Endothelial cell (in vitro differentiated cells): ENCODE data around the gene CNTNAP5. TPM values are rescaled to one million over a fixed set of nuclear protein-coding genes. Genes with fewer than 3 reads are reported as not detected.

ENCODE experiments used
- DNase-seq: peaks from one replicate; pipeline ENCODE4 v3.0.0; 2021; ENCODE audit warnings: low spot score
- H3K27ac Mint-ChIP-seq: one replicate; pipeline ENCODE4 v1.8.0; 2021; ENCODE audit warnings: mixed read lengths, inconsistent platforms; ENCODE audit not compliant: unreplicated experiment
- H3K27me3 Mint-ChIP-seq: one replicate; pipeline ENCODE4 v1.8.0; 2021; ENCODE audit warnings: mild to moderate bottlenecking, moderate library complexity, mixed read lengths, inconsistent platforms; ENCODE audit not compliant: unreplicated experiment
- H3K36me3 Mint-ChIP-seq: one replicate; pipeline ENCODE4 v1.8.0; 2021; ENCODE audit warnings: mild to moderate bottlenecking, low read depth, mixed read lengths, inconsistent platforms; ENCODE audit not compliant: unreplicated experiment
- H3K4me1 Mint-ChIP-seq: one replicate; pipeline ENCODE4 v1.8.0; 2021; ENCODE audit warnings: mild to moderate bottlenecking, mixed read lengths, inconsistent platforms; ENCODE audit not compliant: unreplicated experiment
- H3K4me3 Mint-ChIP-seq: one replicate; pipeline ENCODE4 v1.8.0; 2021; ENCODE audit warnings: mild to moderate bottlenecking, mixed read lengths, inconsistent platforms; ENCODE audit not compliant: unreplicated experiment
- H3K9me3 Mint-ChIP-seq: one replicate; pipeline ENCODE4 v1.8.0; 2021; ENCODE audit warnings: mixed read lengths, inconsistent platforms; ENCODE audit not compliant: unreplicated experiment
- CTCF ChIP-seq: fragments of 200-600 bp; sonication (generic); IDR thresholded peaks from one replicate; pipeline ENCODE4 v1.5.0; 2021; ENCODE audit warnings: antibody characterized with exemption; ENCODE audit not compliant: unreplicated experiment
- total RNA-seq: library from RNA; stranded (reverse); fragmentation: NEBNext Ultra II Directional; extraction: Animal tissue kit (Norgen Biotek cat#: 25700); gene quantifications from one replicate; pipeline ENCODE4 v1.2.1, GENCODE V29; 2021; ENCODE audit not compliant: unreplicated experiment

CNTNAP5 gene
- total RNA-seq, 1 donor from 2014 or later, result 5.0 TPM

GRCh38 chr2:124149571-124149970 lies 124.5 kb downstream of the CNTNAP5 start:
- H3K27ac Mint-ChIP-seq, result no peak overlapping the region
- H3K4me1 Mint-ChIP-seq, result no peaks in the 10 kb centered on the region
- no peaks in the 10 kb centered on the region for H3K36me3 Mint-ChIP-seq
- no peaks in the 10 kb centered on the region for H3K27me3 Mint-ChIP-seq
- no peak for TF ChIP-seq CTCF
- DNase-seq, result no peak
- no peak overlapping the region for H3K4me3 Mint-ChIP-seq
- H3K9me3 Mint-ChIP-seq, result no peaks in the 10 kb centered on the region

- DNase-seq, result no peak
- Mint-ChIP-seq H3K27ac (no peak overlapping the region), H3K27me3 (peaks cover 4% of the 10 kb centered on the region), H3K4me1 (no peaks in the 10 kb centered on the region), H3K9me3 (no peaks in the 10 kb centered on the region), H3K36me3 (no peaks in the 10 kb centered on the region), H3K4me3 (no peak overlapping the region)
- no peak for TF ChIP-seq CTCF
These were observed 126.6 kb downstream of the CNTNAP5 start for GRCh38 chr2:124151691-124152090.

- no peaks in the 10 kb centered on the region for H3K36me3 Mint-ChIP-seq
- H3K9me3 Mint-ChIP-seq, result no peaks in the 10 kb centered on the region
- H3K4me1 Mint-ChIP-seq, result peaks cover 2% of the 10 kb centered on the region
- no peak for DNase-seq
- H3K27me3 Mint-ChIP-seq, result peaks cover 4% of the 10 kb centered on the region
- TF ChIP-seq CTCF, result no peak
- no peak overlapping the region for H3K4me3 Mint-ChIP-seq
- H3K27ac Mint-ChIP-seq, result no peak overlapping the region
These were observed 128.6 kb downstream of the CNTNAP5 start for GRCh38 chr2:124153713-124154112.

- H3K9me3 Mint-ChIP-seq, result no peaks in the 10 kb centered on the region
- peaks cover 5% of the 10 kb centered on the region for H3K4me1 Mint-ChIP-seq
- no peak overlapping the region for H3K4me3 Mint-ChIP-seq
- peaks cover 4% of the 10 kb centered on the region for H3K27me3 Mint-ChIP-seq
- TF ChIP-seq CTCF, result no peak
- no peak overlapping the region for H3K27ac Mint-ChIP-seq
- DNase-seq, result no peak
- no peaks in the 10 kb centered on the region for H3K36me3 Mint-ChIP-seq
These were observed 134.1 kb downstream of the CNTNAP5 start for GRCh38 chr2:124159166-124159565.

- no peak for DNase-seq
- H3K27me3 Mint-ChIP-seq, result peaks cover 3% of the 10 kb centered on the region
- no peaks in the 10 kb centered on the region for H3K9me3 Mint-ChIP-seq
- H3K36me3 Mint-ChIP-seq, result no peaks in the 10 kb centered on the region
- TF ChIP-seq CTCF, result no peak
- H3K27ac Mint-ChIP-seq, result no peak overlapping the region
- H3K4me3 Mint-ChIP-seq, result no peak overlapping the region
- H3K4me1 Mint-ChIP-seq, result peaks cover 9% of the 10 kb centered on the region
These were observed 136.5 kb downstream of the CNTNAP5 start for GRCh38 chr2:124161542-124161941.
